Motor neuron (in vitro differentiated cells): Measurements from ENCODE around the gene CIDEB. TPM values are rescaled to one million over a fixed set of nuclear protein-coding genes. Genes with fewer than 3 reads are reported as not detected.
"Not testable (repeated sequence)": the region's sequence is repeated elsewhere in the genome, so short reads cannot be mapped to it uniquely, and the experiment has no call there.

ENCODE experiments used
- ATAC-seq, 8 experiments: fragments of 200-7000 bp; cut with Tn5 transposase; replicated peaks in 6 of 8; 2 replicates each; pipeline ENCODE4 v1.8.0; 2021; ENCODE audit warnings: mild to moderate bottlenecking in 8 of 8, moderate library complexity in 8 of 8
- H3K27ac ChIP-seq, 2 donors: fragments of 250-450 bp; sonication (Bioruptor Pico); 2 replicates each; pipeline ENCODE4 v1.9.0; 2021; ENCODE audit warnings: antibody characterized with exemption in 2 of 2, mild to moderate bottlenecking in 2 of 2, moderate library complexity in 1 of 2
- H3K4me1 ChIP-seq, 2 donors: fragments of 250-450 bp; sonication (Bioruptor Pico); replicated peaks in 1 of 2; 2 replicates each; pipeline ENCODE4 v1.6.1; 2021; ENCODE audit warnings: antibody characterized with exemption in 2 of 2, mild to moderate bottlenecking in 2 of 2, moderate library complexity in 1 of 2
- H3K4me3 ChIP-seq, 5 donors: fragments of 250-450 bp; sonication (Bioruptor Pico); 2 replicates each; pipeline ENCODE4 v1.9.0; 2021; ENCODE audit warnings: antibody characterized with exemption in 5 of 5, mild to moderate bottlenecking in 5 of 5, moderate library complexity in 4 of 5
- WGBS, 10 experiments: fragments of 450-650 bp; shearing (Covaris generic); methylation state at CpG; one replicate each; pipeline ENCODE4 v1.0.0; 2022; 5-methylcytosine and 5-hydroxymethylcytosine counted together
- in situ Hi-C, 9 experiments: fragments of 400-800 bp; cut with MboI; loops; one replicate each; pipeline ENCODE4 v1.15.0; 2021; ENCODE audit warnings: low sequenced_read_pairs in 9 of 9, low pct_unique_long_range_greater_than_20kb in 2 of 9; ENCODE audit not compliant: unreplicated experiment in 9 of 9
- total RNA-seq, 8 experiments: library from RNA; unstranded; fragments of 300-600 nt; gene quantifications; 2 replicates each; pipeline versions ENCODE4 v1.2.3 to v1.2.4, GENCODE V29; 2022

Gene CIDEB
- total RNA-seq: 1 to 10 TPM in 1 of 8 experiments, under 1 TPM in 2, not detected in 5; 0.32 to 1.6 (median 0.40) TPM

GRCh38 chr14:24307575-24308341 is at the start of gene CIDEB:
TSS of gene CIDEB (minus strand) at chr14:24307977. CDS start at chr14:24307858, 119 bp downstream.
- 0 to 100% (median 20%) methylated on average over 1 to 3 of the region's 6 CpGs; no CpG with 5 or more reads in 1 of the 10 experiments for WGBS, 10 experiments
- peak; percentile 18 to 76 (median 46) for ATAC-seq
- Histone ChIP-seq H3K27ac (no peak within 1 kb of the TSS), H3K4me1 (peaks cover 0 to 3% of the 10 kb centered on the region in 2 donors), H3K4me3 (no peak within 1 kb of the TSS)
- in situ Hi-C loops: no loop called here

- no peak overlapping the region for H3K27ac ChIP-seq
- no peaks in the 10 kb centered on the region for H3K4me1 ChIP-seq
- ATAC-seq: no peak
- in situ Hi-C loops: no loop called here
- WGBS, 10 experiments: 29 to 98% (median 60%) methylated on average over 1 to 4 of the region's 4 CpGs; no CpG with 5 or more reads in 2 of the 10 experiments
- H3K4me3 ChIP-seq: no peak overlapping the region
Observed at GRCh38 chr14:24356208-24356607, 48.4 kb upstream of the CIDEB start.

GRCh38 chr14:24355009-24355408 is 47.2 kb upstream of the CIDEB start:
- in situ Hi-C loops: no loop called here
- no peak for ATAC-seq
- Histone ChIP-seq H3K27ac (no peak overlapping the region), H3K4me1 (no peaks in the 10 kb centered on the region), H3K4me3 (no peak overlapping the region)
- whole genome bisulfite sequencing, 10 experiments: 82 to 100% (median 87%) methylated on average over 3 to 7 of the region's 7 CpGs; no CpG with 5 or more reads in 3 of the 10 experiments

- WGBS, 10 experiments: 0 to 100% (median 73%) methylated on average over 1 to 3 of the region's 3 CpGs; no CpG with 5 or more reads in 4 of the 10 experiments
- H3K4me1 ChIP-seq, H3K27ac ChIP-seq, in situ Hi-C loops, H3K4me3 ChIP-seq: not testable (repeated sequence)
- ATAC-seq: peak in 2 of 8 experiments; percentile 58 to 59
Observed at GRCh38 chr14:24354482-24354825, 46.7 kb upstream of the CIDEB start.

- peak in 3 of 8 experiments; percentile 50 to 95 (median 94) for ATAC-seq
- WGBS, 10 experiments: 58 to 100% (median 84%) methylated on average over 1 to 5 of the region's 5 CpGs; no CpG with 5 or more reads in 2 of the 10 experiments
- Histone ChIP-seq H3K27ac (no peak overlapping the region), H3K4me1 (no peaks in the 10 kb centered on the region), H3K4me3 (no peak overlapping the region)
- in situ Hi-C loops: no loop called here
Observed at GRCh38 chr14:24353559-24354481, 46.0 kb upstream of the CIDEB start.

GRCh38 chr14:24351517-24351916 is 43.7 kb upstream of the CIDEB start:
- ATAC-seq: peak in 3 of 8 experiments; percentile 12 to 84 (median 16)
- in situ Hi-C loops: no loop called here
- Histone ChIP-seq H3K27ac (no peak overlapping the region), H3K4me3 (no peak overlapping the region), H3K4me1 (no peaks in the 10 kb centered on the region)
- WGBS, 10 experiments: 8 to 80% (median 43%) methylated on average over 1 to 4 of the region's 4 CpGs; no CpG with 5 or more reads in 3 of the 10 experiments

- ATAC-seq: no peak
- 29 to 71% (median 64%) methylated on average over 1 to 5 of the region's 5 CpGs for WGBS, 10 experiments
- Histone ChIP-seq H3K27ac (no peak overlapping the region), H3K4me1 (no peaks in the 10 kb centered on the region), H3K4me3 (no peak overlapping the region)
- in situ Hi-C loops: loop anchor here in 4 of 9 experiments (25.0 kb wide), 1 partner anchor 88 kb away; the partner anchor contains the start of genes CBLN3 (in 4 of the 4), KHNYN (in 4 of the 4) and SDR39U1 (in 4 of the 4)
Observed at GRCh38 chr14:24349742-24350141, 42.0 kb upstream of the CIDEB start.

GRCh38 chr14:24348186-24348585 is 40.4 kb upstream of the CIDEB start:
- Histone ChIP-seq H3K4me3 (no peak overlapping the region), H3K4me1 (no peaks in the 10 kb centered on the region), H3K27ac (no peak overlapping the region)
- 71 to 100% (median 88%) methylated on average over 2 of the region's 2 CpGs; no CpG with 5 or more reads in 4 of the 10 experiments for WGBS, 10 experiments
- no peak for ATAC-seq
- in situ Hi-C loops: loop anchor here in 4 of 9 experiments (25.0 kb wide), 1 partner anchor 89 kb away; the partner anchor contains the start of genes CBLN3 (in 4 of the 4), KHNYN (in 4 of the 4) and SDR39U1 (in 4 of the 4)

GRCh38 chr14:24347134-24347533 is 39.4 kb upstream of the CIDEB start:
- 11 to 20% (median 17%) methylated on average over 1 of the region's 1 CpG; no CpG with 5 or more reads in 6 of the 10 experiments for WGBS, 10 experiments
- Histone ChIP-seq H3K4me3 (no peak overlapping the region), H3K4me1 (no peaks in the 10 kb centered on the region), H3K27ac (no peak overlapping the region)
- in situ Hi-C loops: loop anchor here in 4 of 9 experiments (25.0 kb wide), 1 partner anchor 90 kb away; the partner anchor contains the start of genes CBLN3 (in 4 of the 4), KHNYN (in 4 of the 4) and SDR39U1 (in 4 of the 4)
- ATAC-seq: no peak

- in situ Hi-C loops: loop anchor here in 4 of 9 experiments (25.0 kb wide), 1 partner anchor 93 kb away; the partner anchor contains the start of genes CBLN3 (in 4 of the 4), KHNYN (in 4 of the 4) and SDR39U1 (in 4 of the 4)
- peaks cover 0 to 3% of the 10 kb centered on the region in 2 donors for H3K4me1 ChIP-seq
- WGBS, 10 experiments: 39 to 84% (median 72%) methylated on average over 2 to 7 of the region's 7 CpGs; no CpG with 5 or more reads in 1 of the 10 experiments
- H3K27ac ChIP-seq: no peak overlapping the region
- ATAC-seq: no peak
- no peak overlapping the region for H3K4me3 ChIP-seq
Observed at GRCh38 chr14:24343795-24344660, 36.3 kb upstream of the CIDEB start.

GRCh38 chr14:24342889-24343288 is 35.1 kb upstream of the CIDEB start:
- in situ Hi-C loops: loop anchor here in 4 of 9 experiments (25.0 kb wide), 1 partner anchor 94 kb away; the partner anchor contains the start of genes CBLN3 (in 4 of the 4), KHNYN (in 4 of the 4) and SDR39U1 (in 4 of the 4)
- peaks cover 0 to 4% of the 10 kb centered on the region in 2 donors for H3K4me1 ChIP-seq
- no peak for ATAC-seq
- 70 to 100% (median 90%) methylated on average over 1 to 4 of the region's 4 CpGs; no CpG with 5 or more reads in 1 of the 10 experiments for WGBS, 10 experiments
- no peak overlapping the region for H3K4me3 ChIP-seq
- H3K27ac ChIP-seq: no peak overlapping the region
